T-cell (primary cell): ENCODE measurements around the gene SORL1-AS1.
"Not testable (repeated sequence)": the region's sequence is repeated elsewhere in the genome, so short reads cannot be mapped to it uniquely, and the experiment has no call there.

Experiments used
- ATAC-seq, 4 experiments: fragments of 200-7000 bp in 3 of 4; fragments of 150-1000 bp in 1 of 4; cut with Tn5 transposase; replicated peaks in 1 of 4; 1 replicate in 3 of 4; 2 replicates in 1 of 4; pipeline ENCODE4 v1.10.0; 2021; ENCODE audit warnings: moderate library complexity in 3 of 4, mild to moderate bottlenecking in 2 of 4, moderate number of reproducible peaks in 1 of 4
- CTCF ChIA-PET, 2 donors: fragments of 300-600 bp; sonication (Branson Sonifier 250); formaldehyde crosslinking; loops; one replicate each; lab custom pipeline; 2022; ENCODE audit warnings: antibody characterized with exemption in 2 of 2; lab: Charles Lee
- POLR2A ChIA-PET, 2 donors: fragments of 300-600 bp; sonication (Branson Sonifier 250); formaldehyde crosslinking; loops; one replicate each; lab custom pipeline; 2022; ENCODE audit warnings: antibody characterized with exemption in 2 of 2; lab: Charles Lee
- DNase-seq, 35 experiments: peaks; one replicate each; pipeline versions ENCODE4 v3.0.0 to v3.0.0-alpha.2; 2013 to 2023
- H3K27ac ChIP-seq: one replicate; pipeline ENCODE4 v1.5.1; 2013; ENCODE audit warnings: low read length
- H3K27me3 ChIP-seq, 2 experiments: replicated peaks in 1 of 2; 1 replicate in 1 of 2; 2 replicates in 1 of 2; pipeline versions ENCODE4 v1.6.1 to v1.7.0; 2013; ENCODE audit warnings: low read length in 1 of 2, mixed read lengths in 1 of 2; ENCODE audit not compliant: control insufficient read depth in 2 of 2, insufficient read depth in 2 of 2; ENCODE audit errors: extremely low read depth in 1 of 2
- H3K36me3 ChIP-seq, 2 donors: 1 replicate in 1 of 2; 2 replicates in 1 of 2; pipeline versions ENCODE4 v1.6.1 to v1.7.0; 2013; ENCODE audit warnings: low read length in 1 of 2; ENCODE audit not compliant: control insufficient read depth in 2 of 2, insufficient read depth in 1 of 2; ENCODE audit errors: extremely low read depth in 1 of 2
- H3K4me1 ChIP-seq, 2 experiments: 1 replicate in 1 of 2; 2 replicates in 1 of 2; pipeline versions ENCODE4 v1.6.1 to v1.7.0; 2013; ENCODE audit warnings: low read length in 2 of 2, mixed read lengths in 1 of 2; ENCODE audit not compliant: insufficient read depth in 2 of 2, control insufficient read depth in 1 of 2; ENCODE audit errors: extremely low read depth in 1 of 2
- H3K4me3 ChIP-seq, 2 donors: 1 replicate in 1 of 2; 2 replicates in 1 of 2; pipeline versions ENCODE4 v1.5.1 to v1.7.0; 2013; ENCODE audit warnings: mild to moderate bottlenecking in 2 of 2, low read length in 1 of 2, moderate library complexity in 1 of 2; ENCODE audit not compliant: control insufficient read depth in 1 of 2; ENCODE audit errors: extremely low read depth in 1 of 2
- H3K9me3 ChIP-seq: 2 replicates; pipeline ENCODE4 v1.7.0; 2013
- H3K27ac Mint-ChIP-seq, 2 donors: one replicate each; pipeline ENCODE4 v1.8.0; 2020 to 2021; ENCODE audit warnings: mild to moderate bottlenecking in 2 of 2, mixed read lengths in 2 of 2
- H3K27me3 Mint-ChIP-seq, 2 donors: one replicate each; pipeline ENCODE4 v1.8.0; 2021 to 2022; ENCODE audit warnings: mixed read lengths in 2 of 2
- H3K36me3 Mint-ChIP-seq: one replicate; pipeline ENCODE4 v1.8.0; 2021; ENCODE audit warnings: mixed read lengths
- H3K4me1 Mint-ChIP-seq, 3 donors: one replicate each; pipeline ENCODE4 v1.8.0; 2020 to 2022; ENCODE audit warnings: mixed read lengths in 3 of 3, mild to moderate bottlenecking in 1 of 3
- H3K4me3 Mint-ChIP-seq, 3 donors: one replicate each; pipeline ENCODE4 v1.8.0; 2020 to 2022; ENCODE audit warnings: mild to moderate bottlenecking in 3 of 3, mixed read lengths in 3 of 3, moderate library complexity in 3 of 3
- H3K9me3 Mint-ChIP-seq, 3 donors: one replicate each; pipeline ENCODE4 v1.8.0; 2020 to 2022; ENCODE audit warnings: mixed read lengths in 3 of 3
- WGBS: methylation state at CpG from one replicate; pipeline ENCODE4 v1.1.5; 2013; ENCODE audit warnings: missing lambda C conversion rate; ENCODE audit not compliant: insufficient coverage; 5-methylcytosine and 5-hydroxymethylcytosine counted together

Gene SORL1-AS1

DNA sequence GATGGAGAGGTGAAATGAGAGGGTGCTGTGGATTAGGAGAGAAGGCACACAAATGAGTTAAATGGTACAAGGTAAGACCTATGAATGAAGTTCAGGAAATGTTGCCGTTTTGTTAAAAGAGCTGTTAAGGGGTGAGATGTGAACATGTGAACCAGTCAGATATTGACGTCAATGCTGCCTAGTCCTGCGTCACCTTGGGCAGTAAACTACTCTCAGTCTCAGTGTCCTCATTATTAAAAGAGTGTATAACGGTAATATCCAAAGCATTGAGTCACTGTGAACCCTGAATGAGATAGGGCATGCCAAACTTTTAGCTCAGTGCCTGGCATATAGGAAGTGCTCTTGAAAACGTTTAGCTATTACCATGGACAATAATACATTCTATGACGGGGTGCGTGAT lies 32.4 kb upstream of the SORL1-AS1 start:
- no peaks in the 10 kb centered on the region for H3K9me3 Mint-ChIP-seq
- Histone ChIP-seq H3K9me3 (no peaks in the 10 kb centered on the region), H3K27ac (peak overlapping the region; percentile 82), H3K27me3 (no peaks in the 10 kb centered on the region), H3K4me3 (no peak overlapping the region), H3K36me3 (peaks cover 10 to 61% of the 10 kb centered on the region in 2 donors), H3K4me1 (peaks cover 24 to 68% of the 10 kb centered on the region in 2 experiments)
- H3K4me1 Mint-ChIP-seq: peaks cover 72 to 80% (median 75%) of the 10 kb centered on the region in 3 donors
- ATAC-seq (no peak), DNase-seq (peak in 15 of 35 experiments; percentile 13 to 54 (median 33))
- peaks cover 53% of the 10 kb centered on the region for H3K36me3 Mint-ChIP-seq
- no peak overlapping the region for H3K4me3 Mint-ChIP-seq
- WGBS: 78% methylated on average over 1 of the region's 7 CpGs
- H3K27ac Mint-ChIP-seq: peak overlapping the region in 1 of 2 donors; percentile 37
- ChIA-PET CTCF (interaction anchor here in 1 of 2 donors (0.8 to 2.4 kb wide), 2 partner anchors 35 to 51 kb away, joined by 3 to 7 read pairs; no protein-coding TSS in a partner anchor), POLR2A (interaction anchor here in 1 of 2 donors (0.6 kb wide), 1 partner anchor 80 kb away, joined by 3 read pairs; no protein-coding TSS in a partner anchor)
- H3K27me3 Mint-ChIP-seq: no peaks in the 10 kb centered on the region

- H3K9me3 ChIP-seq: no peaks in the 10 kb centered on the region
- H3K4me1 ChIP-seq: peaks cover 24 to 77% of the 10 kb centered on the region in 2 experiments
- 68% methylated on average over 3 of the region's 4 CpGs for WGBS
- no peaks in the 10 kb centered on the region for H3K27me3 ChIP-seq
- POLR2A ChIA-PET: interaction anchor here in 1 of 2 donors (1.1 to 1.6 kb wide), 2 partner anchors 15 to 35 kb away, joined by 3 to 5 read pairs; no protein-coding TSS in a partner anchor
- peaks cover 67 to 80% (median 75%) of the 10 kb centered on the region in 3 donors for H3K4me1 Mint-ChIP-seq
- CTCF ChIA-PET: interaction anchor here (0.6 to 3.3 kb wide), 9 partner anchors 18 to 192 kb away, joined by 3 to 24 read pairs (median 3); partner anchors contain the start of gene SC5D (in 1 of the 2)
- no peak overlapping the region for H3K4me3 ChIP-seq
- peak overlapping the region; percentile 82 for H3K27ac ChIP-seq
- H3K27me3 Mint-ChIP-seq: no peaks in the 10 kb centered on the region
- H3K36me3 Mint-ChIP-seq: peaks cover 46% of the 10 kb centered on the region
- DNase-seq (no peak), ATAC-seq (no peak)
- H3K27ac Mint-ChIP-seq: peak overlapping the region; percentile 82 to 92
- peaks cover 18 to 59% of the 10 kb centered on the region in 2 donors for H3K36me3 ChIP-seq
- no peaks in the 10 kb centered on the region for H3K9me3 Mint-ChIP-seq
- H3K4me3 Mint-ChIP-seq: peak overlapping the region in 1 of 3 donors; percentile 88
These were observed 31.2 kb upstream of the SORL1-AS1 start for GRCh38 chr11:121483805-121484480.

GRCh38 chr11:121482231-121483129 lies 29.7 kb upstream of the SORL1-AS1 start:
- peak overlapping the region; percentile 25 to 48 for H3K4me3 ChIP-seq
- Mint-ChIP-seq H3K9me3 (no peaks in the 10 kb centered on the region), H3K27ac (peak overlapping the region; percentile 87 to 92), H3K4me1 (peaks cover 59 to 80% (median 74%) of the 10 kb centered on the region in 3 donors), H3K27me3 (no peaks in the 10 kb centered on the region), H3K36me3 (peaks cover 50% of the 10 kb centered on the region), H3K4me3 (peak overlapping the region; percentile 69 to 88 (median 78))
- ATAC-seq (peak; percentile 83 to 88 (median 87)), DNase-seq (peak in 34 of 35 experiments; percentile 37 to 83 (median 60))
- peak overlapping the region; percentile 82 for H3K27ac ChIP-seq
- peaks cover 18 to 57% of the 10 kb centered on the region in 2 donors for H3K36me3 ChIP-seq
- POLR2A ChIA-PET: interaction anchor here (0.6 to 1.6 kb wide), 6 partner anchors 14 to 33 kb away, joined by 3 to 9 read pairs (median 4); partner anchors contain the start of gene SORL1-AS1 (in 1 of the 2)
- H3K4me1 ChIP-seq: peaks cover 24 to 76% of the 10 kb centered on the region in 2 experiments
- CTCF ChIA-PET: interaction anchor here (0.5 to 3.3 kb wide), 7 partner anchors 16 to 190 kb away, joined by 3 to 24 read pairs (median 3); partner anchors contain the start of genes SC5D (in 1 of the 2) and SORL1 (in 1 of the 2)
- no peaks in the 10 kb centered on the region for H3K27me3 ChIP-seq
- WGBS: 45% methylated on average over 8 of the region's 9 CpGs
- H3K9me3 ChIP-seq: no peaks in the 10 kb centered on the region

GRCh38 chr11:121481484-121482230 lies 28.9 kb upstream of the SORL1-AS1 start:
- H3K27me3 ChIP-seq, H3K9me3 Mint-ChIP-seq, H3K9me3 ChIP-seq, H3K27me3 Mint-ChIP-seq: not testable (repeated sequence)
- peak overlapping the region; percentile 87 to 92 for H3K27ac Mint-ChIP-seq
- H3K27ac ChIP-seq: peak overlapping the region; percentile 82
- peaks cover 24 to 74% of the 10 kb centered on the region in 2 experiments for H3K4me1 ChIP-seq
- peak overlapping the region; percentile 25 to 48 for H3K4me3 ChIP-seq
- peak overlapping the region; percentile 69 to 88 (median 78) for H3K4me3 Mint-ChIP-seq
- ChIA-PET CTCF (interaction anchor here (0.7 to 3.3 kb wide), 9 partner anchors 12 to 190 kb away, joined by 3 to 24 read pairs (median 3); partner anchors contain the start of genes SC5D (in 1 of the 2) and SORL1 (in 1 of the 2)), POLR2A (interaction anchor here (0.6 to 1.5 kb wide), 7 partner anchors 13 to 32 kb away, joined by 3 to 9 read pairs (median 5); partner anchors contain the start of genes SORL1-AS1 (in 2 of the 2) and SORL1 (in 1 of the 2))
- peaks cover 61 to 82% (median 76%) of the 10 kb centered on the region in 3 donors for H3K4me1 Mint-ChIP-seq
- peak in 32 of 35 experiments; percentile 19 to 83 (median 57) for DNase-seq
- ATAC-seq: peak; percentile 80 to 85 (median 83)
- peaks cover 47% of the 10 kb centered on the region for H3K36me3 Mint-ChIP-seq
- H3K36me3 ChIP-seq: peaks cover 15 to 58% of the 10 kb centered on the region in 2 donors
- WGBS: 0% methylated on average over 1 of the region's 2 CpGs

DNA sequence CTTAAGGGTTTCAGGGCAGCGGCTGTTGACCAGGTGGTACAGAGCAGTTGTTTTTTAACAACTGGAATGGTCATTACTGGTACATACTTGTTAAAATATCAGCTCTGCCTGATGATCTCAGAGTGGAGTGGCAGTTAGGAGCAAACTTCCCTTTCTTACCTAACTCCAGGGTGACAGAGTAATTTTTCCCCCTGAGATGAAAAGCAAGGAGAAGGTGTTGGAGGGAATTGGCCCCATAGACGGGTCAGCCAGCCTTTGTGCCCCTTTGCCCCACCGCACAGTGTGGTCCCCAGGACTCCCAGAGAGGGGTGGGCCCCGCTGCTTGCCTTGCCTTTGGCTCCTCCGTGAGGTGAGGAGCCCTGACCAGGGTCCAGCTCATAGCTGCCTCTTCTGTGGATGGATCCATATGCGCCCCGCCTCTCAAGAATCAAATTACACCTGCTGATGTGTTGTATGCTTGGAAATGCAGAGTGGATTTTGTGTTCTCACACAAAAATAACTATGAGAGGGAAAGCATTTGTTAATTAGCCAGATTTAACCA lies 27.0 kb upstream of the SORL1-AS1 start:
- no peaks in the 10 kb centered on the region for H3K9me3 Mint-ChIP-seq
- POLR2A ChIA-PET: no interaction called here
- no peak overlapping the region for H3K4me3 Mint-ChIP-seq
- 100% methylated on average over 3 of the region's 7 CpGs for WGBS
- Histone ChIP-seq H3K27me3 (no peaks in the 10 kb centered on the region), H3K36me3 (peaks cover 15 to 55% of the 10 kb centered on the region in 2 donors), H3K4me1 (peaks cover 28 to 75% of the 10 kb centered on the region in 2 experiments), H3K9me3 (no peaks in the 10 kb centered on the region), H3K27ac (peak overlapping the region; percentile 22), H3K4me3 (no peak overlapping the region)
- peak overlapping the region; percentile 37 to 77 for H3K27ac Mint-ChIP-seq
- ATAC-seq: no peak
- DNase-seq: no peak
- CTCF ChIA-PET: interaction anchor here in 1 of 2 donors (0.9 to 1.5 kb wide), 2 partner anchors 14 to 30 kb away, joined by 3 to 4 read pairs; no protein-coding TSS in a partner anchor
- peaks cover 70 to 85% (median 78%) of the 10 kb centered on the region in 3 donors for H3K4me1 Mint-ChIP-seq
- no peaks in the 10 kb centered on the region for H3K27me3 Mint-ChIP-seq
- H3K36me3 Mint-ChIP-seq: peaks cover 43% of the 10 kb centered on the region
